Choroid plexus epithelial cell (primary cell): ENCODE measurements around the gene EVL.

ENCODE experiments used
- DNase-seq: peaks from one replicate; pipeline ENCODE4 v3.0.0-alpha.2; 2010; ENCODE audit warnings: low read depth
- H3K4me3 ChIP-seq: 2 replicates; pipeline ENCODE4 v1.5.1; 2011; ENCODE audit warnings: low read depth, mild to moderate bottlenecking, control low read depth, low read length, moderate library complexity
- CTCF ChIP-seq: conservative IDR thresholded peaks from 2 replicates; pipeline ENCODE4 v1.5.1; 2011; ENCODE audit warnings: low read depth, mild to moderate bottlenecking, control low read depth, inconsistent platforms, low read length, moderate library complexity

EVL gene

GRCh38 chr14:100031506-100032281 lies 33.5 kb upstream of the EVL start:
- peak; percentile 24 for TF ChIP-seq CTCF
- peak overlapping the region; percentile 57 for H3K4me3 ChIP-seq
- DNase-seq, result peak; percentile 99

GRCh38 chr14:100032738-100033137 lies 32.5 kb upstream of the EVL start:
- no peak for DNase-seq
- no peak overlapping the region for H3K4me3 ChIP-seq
- TF ChIP-seq CTCF, result no peak

- no peak for TF ChIP-seq CTCF
- H3K4me3 ChIP-seq, result no peak overlapping the region
- no peak for DNase-seq
These were observed 31.7 kb upstream of the EVL start for GRCh38 chr14:100033347-100034075.

GRCh38 chr14:100034468-100034867 lies 30.8 kb upstream of the EVL start:
- no peak overlapping the region for H3K4me3 ChIP-seq
- DNase-seq, result no peak
- TF ChIP-seq CTCF, result no peak

- no peak for DNase-seq
- TF ChIP-seq CTCF, result no peak
- H3K4me3 ChIP-seq, result no peak overlapping the region
These were observed 30.2 kb upstream of the EVL start for GRCh38 chr14:100034961-100035500.

GRCh38 chr14:100035700-100036099 lies 29.5 kb upstream of the EVL start:
- no peak for TF ChIP-seq CTCF
- H3K4me3 ChIP-seq, result no peak overlapping the region
- no peak for DNase-seq
